DND-41 (cell line): Measurements from ENCODE around the gene UBE2D2.

Experiments
- CTCF ChIP-seq: IDR thresholded peaks from 2 replicates; pipeline ENCODE4 v1.5.1; 2012; ENCODE audit warnings: borderline replicate concordance, low read length, moderate library complexity, mild to moderate bottlenecking; ENCODE audit not compliant: poor library complexity, severe bottlenecking; ENCODE audit errors: extremely low read depth
- EZH2 ChIP-seq: IDR thresholded peaks from 3 replicates; pipeline ENCODE4 v1.6.1; 2012; ENCODE audit warnings: borderline replicate concordance, low read depth, mild to moderate bottlenecking, moderate library complexity, low read length, inconsistent platforms; ENCODE audit not compliant: severe bottlenecking

GRCh38 chr5:139562847-139563246 is 1.7 kb downstream of the UBE2D2 start:
- TF ChIP-seq CTCF: no peak
- TF ChIP-seq EZH2: no peak
